ENCODE data around the gene MAPT.
"Not testable (repeated sequence)": the region's sequence is repeated elsewhere in the genome, so short reads cannot be mapped to it uniquely, and the experiment has no call there.

The MAPT gene

DNA sequence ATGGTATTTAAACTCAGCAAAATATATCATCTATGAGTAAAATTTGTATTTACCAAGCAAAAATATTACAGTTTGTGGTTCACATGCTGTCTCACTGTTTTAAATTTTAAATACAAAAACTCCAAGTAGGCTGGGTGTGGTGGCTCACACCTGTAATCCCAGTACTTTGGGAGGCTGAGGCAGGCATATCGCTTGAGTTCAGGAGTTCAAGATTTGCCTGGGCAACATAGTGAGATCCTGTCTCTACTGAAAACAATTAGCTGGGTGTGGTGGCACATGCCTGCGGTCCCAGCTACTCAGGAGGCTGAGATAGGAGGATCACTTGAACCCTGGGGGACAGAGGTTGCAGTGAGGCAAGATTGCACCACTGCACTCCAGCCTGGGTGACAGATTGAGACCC, 37.3 kb downstream of the MAPT start:
- DNase-seq, result no peak

DNA sequence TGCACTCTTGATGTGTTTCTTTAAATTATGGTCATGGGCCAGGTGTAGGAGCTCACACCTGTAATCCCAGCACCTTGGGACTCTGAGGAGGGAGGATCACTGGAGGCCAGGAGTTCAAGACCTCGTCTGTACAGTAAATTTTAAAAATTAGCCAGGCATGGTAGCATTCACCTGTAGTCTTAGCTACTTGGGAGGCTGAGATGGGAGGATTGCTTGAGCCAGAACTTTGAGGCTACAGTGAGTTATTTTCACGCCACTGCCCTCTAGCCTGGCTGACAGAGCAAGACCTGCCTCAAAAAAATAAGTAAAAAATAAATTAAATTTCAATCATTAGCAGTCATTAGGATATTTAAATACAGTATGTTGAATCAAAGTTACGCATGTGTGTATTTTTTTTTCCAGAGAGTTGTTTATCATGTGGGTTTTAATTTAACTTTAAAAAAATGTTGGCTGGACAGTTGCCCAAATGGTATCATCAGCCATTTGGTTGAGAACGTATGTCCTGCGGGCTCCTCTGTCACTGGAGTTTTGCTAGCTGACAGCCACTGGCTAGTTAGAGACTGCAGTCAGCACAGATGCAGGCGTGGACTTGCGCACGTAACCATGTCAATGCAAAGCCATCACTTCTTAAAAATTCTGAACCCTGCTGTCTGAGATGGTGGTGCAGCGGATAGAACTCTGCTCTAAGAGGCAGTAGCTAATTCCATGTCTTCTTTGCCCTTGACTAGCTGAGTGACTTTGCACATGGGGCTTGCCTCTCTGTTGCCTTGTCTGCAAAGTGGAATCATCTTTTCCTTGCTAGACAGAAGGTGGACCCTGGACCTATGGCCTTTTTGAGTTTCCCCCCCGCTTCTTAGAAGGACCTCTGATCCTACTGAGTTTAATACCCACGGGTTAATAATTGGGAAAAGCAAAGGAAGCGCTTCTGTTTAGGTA, 40.0 kb downstream of the MAPT start:
- DNase-seq, result no peak

DNA sequence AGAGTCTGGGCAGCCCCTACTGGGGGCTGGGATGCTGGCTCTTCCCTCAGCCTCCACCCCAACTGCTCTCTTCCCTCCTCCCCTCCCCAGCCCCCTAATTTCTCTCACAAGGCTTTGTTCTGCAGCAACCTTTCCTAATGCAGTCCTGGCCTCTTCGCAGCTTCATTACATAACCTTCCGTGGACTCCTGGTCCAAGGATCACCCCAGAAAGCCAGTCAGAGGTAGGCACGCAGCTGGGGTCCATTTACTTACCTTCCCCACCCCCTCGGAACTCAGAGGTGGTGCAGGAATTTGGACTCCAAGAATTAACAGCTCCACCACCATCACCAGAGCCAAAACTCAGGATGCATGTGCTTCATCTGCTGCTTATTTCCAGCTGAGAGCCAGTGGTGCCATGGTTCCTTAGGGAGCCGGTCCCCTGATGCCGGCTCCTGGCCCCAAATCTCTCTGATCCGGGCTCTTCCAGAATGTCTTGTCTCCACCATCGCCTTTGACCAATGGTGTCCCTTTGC, 40.9 kb downstream of the MAPT start:
- no peak for DNase-seq

DNA sequence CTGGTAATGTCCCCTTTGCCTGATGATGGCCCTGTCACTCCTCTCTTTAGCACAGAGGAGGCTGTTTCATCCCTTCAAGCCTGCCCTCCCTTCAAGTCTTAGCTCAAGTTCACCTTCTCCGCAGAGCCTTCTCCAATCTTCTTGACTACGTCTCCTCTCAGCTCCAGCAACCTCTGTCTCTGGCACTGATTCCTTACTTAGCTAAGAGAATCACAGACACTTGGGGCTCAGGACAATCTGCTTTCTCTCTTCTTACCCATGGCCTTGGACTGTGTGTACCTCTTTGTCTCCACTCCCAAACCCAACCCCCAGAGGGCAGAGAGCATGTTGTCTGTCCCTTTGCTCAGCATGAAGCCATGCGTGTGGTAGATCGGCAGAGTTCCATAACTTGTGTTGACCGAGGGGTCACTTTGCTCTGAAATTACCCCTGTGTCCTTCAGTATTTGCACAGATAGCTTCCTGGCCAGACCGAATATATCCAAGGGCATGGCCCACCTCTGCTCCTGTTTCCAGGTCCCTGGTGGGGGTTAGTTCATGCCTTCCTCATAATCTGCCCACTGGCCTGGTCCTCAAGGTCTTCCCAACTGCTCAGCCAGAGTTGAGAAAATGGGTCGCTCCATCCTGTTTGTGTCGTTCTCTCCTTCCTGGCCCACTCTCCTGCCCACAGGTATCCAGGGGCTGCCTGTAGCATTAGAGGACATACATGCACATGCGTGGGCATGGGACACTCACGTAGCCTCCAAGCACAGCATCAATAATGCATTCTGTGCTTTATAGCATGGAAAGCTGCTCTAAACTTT, 41.6 kb downstream of the MAPT start:
- no peak for DNase-seq

DNA sequence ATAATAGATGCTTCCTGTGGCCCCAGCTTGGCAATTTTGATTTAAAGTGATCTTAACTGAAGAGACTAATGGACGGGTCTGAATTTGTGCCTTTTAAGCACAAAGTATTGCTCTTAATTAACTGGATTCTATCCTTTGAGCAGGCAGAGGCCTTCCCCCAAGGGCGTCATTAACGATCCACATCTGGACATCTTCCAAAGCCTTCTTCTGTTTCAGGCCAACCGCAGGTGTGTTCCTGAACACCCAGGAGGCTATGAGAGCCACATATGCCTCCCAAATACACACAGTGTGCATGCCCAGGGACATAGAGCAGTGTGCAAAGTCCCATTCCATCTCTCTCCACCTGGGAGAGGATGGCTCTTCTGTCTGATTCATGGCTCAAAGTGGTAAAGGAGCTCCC, 42.3 kb downstream of the MAPT start:
- DNase-seq, result peak; percentile 17 to 21

DNA sequence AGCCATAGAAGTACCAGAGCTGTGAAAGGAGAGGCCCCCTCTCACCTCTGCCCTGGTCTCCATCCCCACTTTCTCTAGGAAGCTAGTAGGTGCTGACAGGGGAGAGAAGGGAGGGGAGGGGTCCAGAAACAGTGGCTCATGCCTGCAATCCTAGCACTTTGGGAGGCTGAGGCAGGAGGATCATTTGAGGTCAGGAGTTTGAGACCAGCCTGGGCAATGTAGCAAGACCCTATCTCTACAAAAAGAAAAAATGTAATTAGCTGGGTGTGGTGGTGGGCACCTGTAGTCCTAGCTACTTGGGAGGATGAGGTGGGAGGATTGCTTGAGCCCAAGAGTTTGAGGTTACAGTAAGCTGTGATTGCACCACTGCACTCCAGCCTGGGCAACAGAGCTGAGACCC, 42.8 kb downstream of the MAPT start:
- DNase-seq, result not testable (repeated sequence)

DNA sequence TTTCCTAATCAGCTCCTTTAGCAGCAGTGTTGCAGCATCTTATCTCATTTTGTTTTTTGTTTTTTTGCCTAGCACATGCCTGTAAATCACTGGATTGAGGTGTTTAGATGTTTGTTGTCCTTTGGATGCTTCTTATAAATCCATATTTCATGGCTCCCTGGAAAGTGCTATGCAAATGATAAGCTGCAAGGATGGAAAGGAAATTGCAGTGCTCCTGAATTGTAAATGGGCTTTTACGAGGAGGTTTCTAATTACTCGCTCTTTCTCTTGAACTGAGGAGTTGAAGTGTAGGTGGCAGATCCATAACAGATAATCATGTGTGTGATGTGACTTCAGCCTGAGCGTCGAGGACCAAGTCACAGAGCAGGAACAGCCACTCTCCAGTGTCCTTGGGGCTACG, 45.0 kb downstream of the MAPT start:
- DNase-seq, result no peak

DNA sequence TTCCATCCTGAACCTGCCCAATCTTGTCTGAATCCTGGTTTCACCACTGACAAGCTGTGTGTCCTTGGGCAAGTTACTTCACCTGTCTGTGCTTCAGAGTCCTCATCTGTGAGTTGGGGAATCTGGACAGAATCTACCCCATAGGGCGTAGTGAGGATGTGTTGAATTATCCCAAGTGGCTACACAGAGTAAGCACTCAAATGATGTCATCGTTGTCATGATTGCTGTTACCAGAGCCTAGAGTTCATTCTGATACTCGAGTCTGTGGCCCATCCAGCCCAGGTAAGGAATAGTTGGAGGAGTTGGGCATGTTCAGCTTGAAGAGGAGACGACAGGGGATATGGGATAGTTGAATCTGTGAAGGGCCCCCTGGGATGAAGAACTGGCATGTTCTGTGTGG, 45.9 kb downstream of the MAPT start:
- DNase-seq, result no peak

DNA sequence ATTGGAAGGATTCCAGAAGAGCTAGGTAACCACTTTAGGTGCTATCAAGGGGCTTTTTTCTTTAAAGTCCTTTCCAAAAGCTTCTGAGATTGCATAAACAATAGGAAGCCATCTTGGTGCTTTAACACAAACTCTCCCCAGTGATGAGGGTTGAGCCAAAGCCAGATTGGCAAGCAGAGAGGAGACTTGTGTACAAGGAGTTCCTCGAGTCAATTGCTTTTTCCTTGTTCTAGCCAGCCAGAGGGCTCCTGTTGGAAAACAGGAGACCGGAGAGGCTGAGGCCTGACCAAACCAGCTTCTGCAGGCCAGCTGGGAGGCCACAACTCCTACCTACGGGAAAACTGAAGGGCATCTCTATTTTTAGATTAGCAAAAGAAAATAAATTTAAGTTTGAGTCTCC, 46.5 kb downstream of the MAPT start:
- no peak for DNase-seq

DNA sequence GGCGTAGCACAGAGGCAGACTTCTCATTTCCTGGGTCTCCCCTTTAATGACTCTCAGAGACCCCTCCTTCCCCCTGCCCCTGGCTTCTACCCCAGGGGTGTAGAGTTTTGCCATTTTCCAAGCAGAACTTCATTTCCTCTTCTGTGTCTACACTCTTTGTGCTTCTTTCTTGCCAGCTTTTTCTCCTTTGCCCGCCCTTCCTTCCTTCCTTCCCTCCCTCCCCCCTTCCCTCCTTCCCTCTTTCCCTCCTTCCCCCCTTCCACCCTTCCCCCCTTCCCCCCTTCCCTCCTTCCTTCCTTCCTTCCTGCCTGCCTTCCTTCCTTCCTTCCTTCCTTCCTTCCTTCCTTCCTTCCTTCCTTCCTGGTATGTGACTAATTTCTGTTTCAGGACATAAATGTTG, 47.0 kb downstream of the MAPT start:
- no peak for DNase-seq

DNA sequence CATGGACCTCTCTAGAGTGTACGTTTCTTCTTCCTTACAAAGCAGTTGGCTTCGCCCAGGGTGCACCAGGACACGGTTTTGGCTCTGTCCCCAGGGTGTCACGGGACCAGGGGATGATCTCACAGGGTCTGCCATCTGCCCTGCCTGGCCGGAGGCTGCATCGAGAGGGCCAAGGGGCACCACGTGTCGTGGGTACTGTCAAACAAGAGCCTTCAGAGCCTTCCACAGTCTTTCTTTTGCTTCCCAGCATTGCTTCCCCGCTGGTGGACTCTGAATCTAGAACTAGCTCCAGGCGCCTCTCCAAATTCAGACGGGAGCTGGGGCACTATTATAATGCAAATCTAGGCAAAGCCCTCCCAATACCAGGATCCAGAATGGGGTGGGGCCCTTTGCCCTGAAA, 47.9 kb downstream of the MAPT start:
- DNase-seq, result no peak

DNA sequence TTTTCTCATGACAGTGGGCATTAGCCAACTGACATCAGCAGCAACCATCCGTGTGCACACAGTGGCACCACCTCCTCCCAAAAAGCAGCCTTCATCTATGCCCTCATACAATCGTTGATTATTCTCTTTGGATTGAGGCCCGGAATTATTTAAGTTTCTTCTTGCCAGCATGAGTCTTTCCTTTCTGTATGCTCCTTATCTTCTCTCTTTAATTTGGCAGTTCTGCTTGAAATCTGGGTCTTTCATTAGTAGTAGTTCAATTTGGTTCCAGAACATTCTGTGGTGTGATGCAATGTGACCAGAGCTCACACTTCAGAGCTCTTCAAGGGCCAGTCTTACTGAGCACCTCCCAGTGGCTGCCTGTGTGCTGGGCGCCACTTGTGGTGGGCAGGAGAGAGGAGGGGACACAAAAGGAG, 52.5 kb downstream of the MAPT start:
- DNase-seq, result no peak

DNA sequence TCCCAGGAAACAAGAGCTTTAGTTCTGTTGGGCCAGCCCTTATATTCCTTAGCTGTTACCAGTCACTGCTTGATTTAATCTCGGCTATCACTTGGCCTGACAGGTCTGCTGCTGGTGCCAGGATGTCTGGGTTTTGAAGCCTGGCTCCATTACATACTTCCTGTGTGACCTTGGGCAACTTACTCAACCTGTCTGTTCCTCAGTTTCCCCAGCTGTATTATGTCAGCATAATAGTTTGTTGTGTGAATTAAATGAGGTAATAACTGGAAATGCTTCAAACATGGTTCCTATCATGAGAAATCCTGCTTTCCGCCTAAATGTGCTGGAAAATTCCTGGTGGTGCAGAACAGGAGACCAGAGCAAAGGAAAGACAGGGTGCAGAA, 54.1 kb downstream of the MAPT start:
- no peak for DNase-seq

DNA sequence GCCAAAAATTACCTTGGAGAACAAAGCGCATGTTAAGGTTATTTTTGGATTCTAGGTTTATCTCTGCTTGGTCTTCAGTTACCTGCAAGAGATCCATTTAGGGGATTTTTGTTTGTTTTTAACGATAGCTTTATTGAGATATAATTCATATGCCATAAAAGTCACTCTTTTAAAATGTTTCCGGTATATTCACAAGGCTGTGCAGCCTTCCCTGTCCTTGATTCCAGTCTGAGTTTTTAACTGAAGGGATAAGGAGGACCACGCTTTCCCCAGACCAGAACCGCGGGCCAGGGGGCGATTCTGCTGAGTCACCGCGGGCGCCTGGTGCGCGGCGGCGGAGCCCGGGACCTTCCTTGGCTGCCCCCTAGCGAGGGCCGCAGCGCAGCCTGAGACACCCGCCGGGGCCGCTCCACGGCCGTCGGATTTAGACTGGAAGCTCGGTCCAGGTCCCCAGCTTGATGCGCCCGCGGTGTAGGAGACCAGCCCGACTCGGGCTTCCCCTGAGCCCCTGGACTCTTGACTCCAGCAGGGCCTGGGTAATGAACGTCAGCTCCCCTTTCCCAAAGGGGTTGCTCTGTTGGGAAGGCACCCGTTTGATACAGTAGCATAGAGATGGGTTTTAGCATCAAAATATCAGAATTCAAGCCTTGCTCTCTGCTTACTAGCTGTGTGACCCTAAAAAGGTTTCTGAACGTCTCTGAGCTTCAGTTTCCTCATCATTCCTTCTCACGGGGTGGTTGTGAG, 54.7 kb downstream of the MAPT start:
- peak in 1 of 2 experiments; percentile 11 for DNase-seq

DNA sequence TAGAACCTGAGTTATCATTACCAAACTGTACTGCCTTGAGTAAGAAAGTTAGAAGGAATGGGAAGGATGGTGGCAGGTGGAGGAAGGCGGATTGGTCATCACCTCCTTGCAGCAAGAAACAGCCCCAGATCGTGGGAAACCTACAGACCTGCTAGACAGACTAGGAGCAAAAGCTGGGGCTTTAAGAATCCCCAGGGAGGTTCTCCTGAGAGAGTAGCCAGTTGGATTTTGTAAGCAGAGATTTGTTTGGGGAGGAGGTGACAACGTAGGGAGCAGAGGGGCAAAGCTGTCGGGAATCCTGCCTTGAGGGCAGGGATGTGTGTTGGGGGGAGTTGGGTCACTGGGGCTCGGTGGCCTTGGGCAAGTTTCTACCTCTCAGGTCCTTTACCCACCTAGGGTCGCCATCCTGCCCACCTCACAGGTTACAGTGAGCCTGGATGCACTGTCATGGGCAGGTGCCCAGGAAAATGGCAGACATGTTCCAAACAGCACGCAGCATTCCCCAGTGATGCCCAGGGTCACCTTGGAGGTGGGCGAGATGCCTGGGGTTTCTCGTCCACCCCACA, 55.5 kb downstream of the MAPT start:
- no peak for DNase-seq

DNA sequence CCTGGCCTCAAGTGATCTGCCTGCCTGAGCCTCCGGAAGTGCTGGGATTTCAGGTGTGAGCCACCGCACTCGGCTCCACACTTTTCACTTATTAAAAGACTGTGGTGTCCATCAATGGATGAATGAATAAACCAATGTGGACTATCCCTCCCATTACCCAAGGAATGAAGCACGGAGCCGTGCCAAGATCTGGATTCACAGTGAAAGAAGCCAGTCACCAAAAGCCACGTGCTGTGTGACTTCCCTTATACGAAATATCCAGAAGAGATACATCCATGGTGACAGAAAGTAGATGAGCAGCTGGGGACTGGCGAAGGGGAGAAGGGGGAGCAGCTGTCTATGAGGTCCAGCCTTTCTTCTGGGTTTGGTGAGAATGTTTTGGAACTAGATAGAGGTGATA, 56.5 kb downstream of the MAPT start:
- no peak for DNase-seq

DNA sequence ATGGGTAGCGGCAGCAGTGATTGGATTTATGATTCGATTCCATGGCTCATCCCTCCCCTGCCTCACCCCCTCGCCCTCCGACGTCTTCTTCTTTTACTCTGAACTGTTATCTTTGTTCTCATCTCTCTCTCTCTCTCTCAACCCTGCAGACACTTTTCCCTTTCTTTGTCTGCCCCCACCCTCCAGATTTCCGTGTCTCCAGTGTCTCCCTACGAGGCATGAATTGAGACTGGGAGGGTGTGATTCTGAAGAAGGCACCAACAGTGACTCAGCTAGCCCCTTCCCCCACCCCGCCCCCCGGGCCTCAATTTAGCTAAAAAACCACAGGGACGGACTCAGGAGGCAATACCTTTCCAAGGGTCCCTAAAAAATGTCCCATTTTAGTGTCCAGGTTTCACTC, 57.0 kb downstream of the MAPT start:
- no peak for DNase-seq

DNA sequence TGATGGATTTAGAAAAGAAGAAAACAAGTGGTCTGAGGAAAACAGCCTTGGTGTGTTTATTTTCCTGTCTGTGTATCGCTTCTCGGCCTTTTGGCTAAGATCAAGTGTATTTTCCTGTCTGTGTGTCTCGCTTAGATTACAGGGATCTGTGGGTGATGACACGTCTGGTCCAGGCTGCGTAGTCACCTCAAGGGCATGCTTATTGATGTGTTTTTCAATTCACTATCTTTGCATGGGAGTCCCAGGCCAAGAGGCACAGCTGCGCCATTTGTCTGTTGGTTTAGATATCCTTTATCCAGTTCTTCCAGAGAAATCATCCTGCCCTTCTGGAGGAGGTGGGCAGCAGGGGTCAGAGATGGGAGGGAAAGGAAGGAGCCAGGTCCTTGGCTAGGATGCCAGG, 57.6 kb downstream of the MAPT start:
- no peak for DNase-seq

DNA sequence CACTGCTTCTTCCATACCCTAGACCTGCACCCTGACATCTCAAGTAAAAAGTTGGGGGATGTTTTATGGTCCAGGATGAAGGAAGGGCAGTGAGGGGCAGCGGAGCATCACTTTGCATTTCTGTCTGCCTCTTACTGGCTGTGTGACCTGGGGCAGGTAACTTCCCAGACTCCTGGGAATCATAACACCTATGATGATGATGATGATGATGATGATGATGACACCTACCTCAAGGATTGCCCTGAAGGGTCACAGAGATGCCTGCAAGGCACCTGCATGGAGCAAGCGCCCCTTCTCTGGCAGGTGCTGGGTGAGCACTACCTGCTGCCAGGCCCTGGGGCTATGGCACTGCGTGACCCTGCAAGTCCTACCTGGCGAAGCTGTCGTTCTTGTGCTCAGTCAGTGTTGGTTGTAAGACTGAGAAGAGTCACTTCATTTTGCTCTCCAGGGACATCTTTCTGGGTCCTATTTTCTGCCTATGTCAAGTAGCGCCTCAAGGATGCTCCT, 58.5 kb downstream of the MAPT start:
- no peak for DNase-seq

DNA sequence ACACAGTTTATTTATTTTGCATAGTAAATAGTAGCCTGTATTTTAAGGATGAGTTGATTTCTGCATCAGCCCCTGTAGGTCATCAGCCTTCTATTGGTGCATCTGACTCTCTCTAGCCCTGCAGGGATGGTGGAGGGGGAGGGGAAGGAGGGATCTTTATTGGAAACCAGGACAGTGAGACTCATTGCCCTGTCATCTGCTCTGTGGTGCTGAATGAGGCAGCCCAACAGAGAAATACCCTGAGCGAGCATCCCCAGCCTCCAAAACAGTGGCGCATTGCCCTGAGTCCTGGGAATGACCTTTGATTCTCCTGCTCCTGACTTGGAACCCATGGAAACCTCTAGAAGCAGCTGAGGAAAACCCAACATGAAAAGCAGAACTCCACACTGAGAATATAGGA, 59.2 kb downstream of the MAPT start:
- DNase-seq, result no peak

DNA sequence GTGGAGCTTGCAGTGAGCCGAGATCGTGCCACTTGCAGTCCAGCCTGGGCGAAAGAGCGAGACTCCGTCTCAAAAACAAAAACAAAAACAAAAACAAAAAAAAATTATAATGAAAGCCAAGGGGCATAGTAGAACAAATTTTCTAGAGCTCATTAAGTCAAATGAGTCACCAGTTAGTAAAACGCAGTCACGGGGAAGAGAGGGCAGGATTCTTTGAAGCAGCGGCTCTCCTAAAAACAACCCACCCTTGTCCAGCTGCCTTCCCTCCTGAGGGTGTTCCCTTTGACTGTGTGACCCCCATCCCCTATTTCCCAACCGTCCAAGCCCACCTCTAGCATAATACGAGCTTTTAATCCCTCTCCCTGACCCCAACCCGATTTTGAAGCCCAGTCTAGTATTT, 60.6 kb downstream of the MAPT start:
- no peak for DNase-seq

DNA sequence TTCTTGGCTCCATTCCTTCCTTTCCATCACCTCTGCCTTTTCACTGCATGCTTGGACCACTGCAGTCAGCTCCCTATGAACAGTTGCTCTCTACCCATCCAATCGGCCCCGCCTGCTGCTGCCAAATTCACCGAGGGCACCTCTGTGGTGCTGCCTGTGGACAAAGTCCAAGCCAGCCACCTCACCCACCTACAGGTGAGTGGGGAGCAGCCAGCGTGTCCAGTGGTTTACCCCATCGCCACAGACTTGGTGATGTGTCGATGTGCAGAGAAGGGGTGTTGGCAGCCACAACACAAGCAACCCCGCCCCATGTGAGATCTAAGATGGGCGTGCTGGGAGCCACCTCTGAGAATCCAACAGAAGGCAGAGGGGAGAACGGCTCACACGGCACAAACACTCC, 61.0 kb downstream of the MAPT start:
- DNase-seq, result no peak

DNA sequence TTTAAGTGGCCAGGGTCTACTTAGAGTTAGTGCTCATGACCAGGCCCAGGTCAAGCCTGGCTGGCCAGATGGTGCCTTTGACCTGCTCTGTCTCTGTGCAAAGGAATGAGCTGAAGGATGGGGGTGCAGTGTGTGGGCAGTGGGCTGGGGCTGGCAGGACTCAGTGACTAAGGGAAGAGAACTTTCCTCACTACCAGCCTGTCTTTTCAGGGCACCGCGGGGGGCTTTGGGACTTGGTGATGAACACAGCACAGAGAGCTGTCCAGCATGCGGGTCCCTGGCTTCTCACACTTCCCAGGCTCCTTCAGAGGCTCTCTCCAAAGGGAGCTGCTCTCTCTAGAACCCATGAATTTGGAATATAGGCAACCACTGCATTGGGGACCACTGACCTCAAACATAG, 61.7 kb downstream of the MAPT start:
- DNase-seq, result no peak
